Left forelimb (tissue), 1 donor: ENCODE data around the gene FRAS1.

Experiments
- DNase-seq: peaks from one replicate; pipeline ENCODE4 v3.0.0-alpha.2; 2018; ENCODE audit warnings: low spot score

FRAS1 gene

GRCh38 chr4:78584863-78585547 is 527.9 kb downstream of the FRAS1 start:
- DNase-seq, result no peak

GRCh38 chr4:78585633-78586032 is 528.5 kb downstream of the FRAS1 start:
- no peak for DNase-seq

- DNase-seq, result no peak
Measured at GRCh38 chr4:78588894-78589545, 531.9 kb downstream of the FRAS1 start.

GRCh38 chr4:78591404-78591803 is 534.3 kb downstream of the FRAS1 start:
- DNase-seq, result no peak

- no peak for DNase-seq
Measured at GRCh38 chr4:78592088-78592783, 535.1 kb downstream of the FRAS1 start.
